ENCODE data around the gene AMPD3.

DNA sequence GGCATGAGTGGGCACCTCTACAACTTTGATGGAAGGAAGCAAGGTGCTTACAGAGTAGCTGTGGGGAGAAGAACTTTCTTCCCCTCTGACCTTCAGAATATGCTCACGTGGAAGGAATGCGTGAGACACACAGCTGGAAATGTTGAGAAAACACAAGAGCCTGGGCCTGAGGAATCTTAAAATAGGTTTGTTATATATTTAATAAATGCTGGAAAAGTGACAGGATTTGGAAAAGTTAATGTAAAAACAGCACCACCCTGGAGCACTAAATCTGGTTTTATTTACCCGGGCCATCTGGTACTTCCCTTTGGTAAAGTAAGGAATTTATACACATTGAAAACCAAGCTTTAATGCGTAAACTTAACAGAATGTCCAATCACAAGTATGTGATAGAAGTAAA is 14.0 kb upstream of the AMPD3 start:
- TF ChIP-seq POLR2A (IDR thresholded peaks at IDR 0.05; ENCODE audit: low read depth, low read length) (no peak), POLR2AphosphoS5 (IDR thresholded peaks at IDR 0.05; ENCODE audit: low read depth, low read length) (no peak)

Measured in GM12892 (cell line).